Spleen (tissue), 11 donors: ENCODE data around the gene SLC39A8. TPM values are rescaled to one million over a fixed set of nuclear protein-coding genes. Genes with fewer than 3 reads are reported as not detected.

ENCODE experiments used
- DNase-seq: peaks from one replicate; pipeline ENCODE4 v3.0.0-alpha.2; 2020
- H3K27ac ChIP-seq, 8 donors: fragments of 200-600 bp; sonication (generic) in 7 of 8; 1 replicate in 4 of 8; 2 replicates in 4 of 8; pipeline versions ENCODE4 v1.5.0 to v1.8.0; 2016 to 2021; ENCODE audit warnings: inconsistent platforms in 4 of 8, mild to moderate bottlenecking in 4 of 8, moderate library complexity in 1 of 8
- H3K27me3 ChIP-seq, 7 donors: fragments of 200-600 bp; sonication (generic) in 6 of 7; replicated peaks in 1 of 7; 1 replicate in 4 of 7; 2 replicates in 3 of 7; pipeline versions ENCODE4 v1.5.0 to v1.8.0; 2016 to 2021; ENCODE audit warnings: inconsistent platforms in 3 of 7, mild to moderate bottlenecking in 1 of 7
- H3K36me3 ChIP-seq, 6 donors: fragments of 200-600 bp; sonication (generic) in 5 of 6; 1 replicate in 4 of 6; 2 replicates in 2 of 6; pipeline versions ENCODE4 v1.5.0 to v1.8.0; 2016 to 2021; ENCODE audit warnings: inconsistent platforms in 2 of 6
- H3K4me1 ChIP-seq, 6 donors: fragments of 200-600 bp; sonication (generic) in 5 of 6; 1 replicate in 3 of 6; 2 replicates in 3 of 6; pipeline versions ENCODE4 v1.5.0 to v1.8.0; 2016 to 2021; ENCODE audit warnings: inconsistent platforms in 3 of 6
- H3K4me3 ChIP-seq, 8 donors: fragments of 200-600 bp; sonication (generic) in 7 of 8; 1 replicate in 4 of 8; 2 replicates in 4 of 8; pipeline versions ENCODE4 v1.5.0 to v1.8.0; 2016 to 2021; ENCODE audit warnings: inconsistent platforms in 4 of 8, mild to moderate bottlenecking in 4 of 8, moderate library complexity in 2 of 8
- H3K9me3 ChIP-seq, 8 donors: fragments of 200-600 bp; sonication (generic) in 7 of 8; 1 replicate in 4 of 8; 2 replicates in 4 of 8; pipeline versions ENCODE4 v1.5.0 to v1.8.0; 2016 to 2021; ENCODE audit warnings: inconsistent platforms in 4 of 8
- POLR2A ChIP-seq, 3 donors: fragments of 450-650 bp; IDR thresholded peaks; one replicate each; pipeline ENCODE4 v1.5.1; 2017; ENCODE audit warnings: antibody characterized with exemption in 3 of 3, mild to moderate bottlenecking in 1 of 3
- POLR2AphosphoS5 ChIP-seq, 3 donors: sonication (generic); formaldehyde crosslinking; IDR thresholded peaks; one replicate each; pipeline ENCODE4 v1.5.1; 2017; ENCODE audit warnings: antibody characterized with exemption in 3 of 3
- WGBS, 5 donors: extraction: QIAGEN DNeasy Blood & Tissue Kit in 3 of 5; methylation state at CpG; one replicate each; pipeline versions ENCODE4 v1.1.5 to v1.1.7; 2013 to 2018; 5-methylcytosine and 5-hydroxymethylcytosine counted together
- intact Hi-C: fragments of 100-400 bp; cut with DNase I; formaldehyde crosslinking; loops from one replicate; pipeline ENCODE4 v1.15.0; 2023; ENCODE audit warnings: low total_unique reads
- polyA plus RNA-seq, 3 donors: library from polyadenylated mRNA; stranded (reverse); fragments of 200-250 nt; gene quantifications; one replicate each; pipeline ENCODE4 v1.2.1, GENCODE V29; 2013
- small RNA-seq, 4 donors: library from RNA; depleted of rRNA; stranded (forward); fragments of <200 nt; gene quantifications; one replicate each; pipeline ENCODE3, GENCODE V24; 2016
- total RNA-seq, 7 donors: library from RNA; depleted of rRNA in 3 of 7; stranded (reverse); fragments of >200 nt in 3 of 7; fragmentation: NEBNext Ultra II Directional in 4 of 7; extraction: Animal tissue kit (Norgen Biotek cat#: 25700) in 4 of 7; gene quantifications; one replicate each; pipeline versions ENCODE4 v1.1.0 to v1.2.1, GENCODE V29; 2016 to 2021
- TF ChIP-seq, protein P1 (sequence below), 11 experiments: fragments of 200-600 bp in 7 of 11; fragments of 450-650 bp in 4 of 11; sonication (generic) in 4 of 11; IDR thresholded peaks in 8 of 11; conservative IDR thresholded peaks in 3 of 11; 1 replicate in 7 of 11; 2 replicates in 4 of 11; pipeline versions ENCODE4 v1.4.0 to v1.8.0; 2016 to 2021; ENCODE audit warnings: antibody characterized with exemption in 11 of 11, inconsistent platforms in 4 of 11, mild to moderate bottlenecking in 1 of 11
- donor health status: healthy with polysubstance abuse.
- donor health status: DM: no; HTN: no; CAD: no; lungs with moderate emphysema.
- donor health status: DM: no; HTN: no; CAD: no.
- donor health status: Bipolar disorder and iron deficiency.
- donor health status: healthy.
- donor health status: DM: no; HTN: no; CAD: no.
- donor health status: DM: yes; HTN: yes; CAD: no.

SLC39A8 gene
- total and polyA plus RNA-seq, 10 donors: 4.5 to 21.7 (median 15.6) TPM

GRCh38 chr4:102216666-102217065 lies 128.6 kb downstream of the SLC39A8 start:
- intact Hi-C loops: no loop called here
- TF ChIP-seq, protein P1, sequence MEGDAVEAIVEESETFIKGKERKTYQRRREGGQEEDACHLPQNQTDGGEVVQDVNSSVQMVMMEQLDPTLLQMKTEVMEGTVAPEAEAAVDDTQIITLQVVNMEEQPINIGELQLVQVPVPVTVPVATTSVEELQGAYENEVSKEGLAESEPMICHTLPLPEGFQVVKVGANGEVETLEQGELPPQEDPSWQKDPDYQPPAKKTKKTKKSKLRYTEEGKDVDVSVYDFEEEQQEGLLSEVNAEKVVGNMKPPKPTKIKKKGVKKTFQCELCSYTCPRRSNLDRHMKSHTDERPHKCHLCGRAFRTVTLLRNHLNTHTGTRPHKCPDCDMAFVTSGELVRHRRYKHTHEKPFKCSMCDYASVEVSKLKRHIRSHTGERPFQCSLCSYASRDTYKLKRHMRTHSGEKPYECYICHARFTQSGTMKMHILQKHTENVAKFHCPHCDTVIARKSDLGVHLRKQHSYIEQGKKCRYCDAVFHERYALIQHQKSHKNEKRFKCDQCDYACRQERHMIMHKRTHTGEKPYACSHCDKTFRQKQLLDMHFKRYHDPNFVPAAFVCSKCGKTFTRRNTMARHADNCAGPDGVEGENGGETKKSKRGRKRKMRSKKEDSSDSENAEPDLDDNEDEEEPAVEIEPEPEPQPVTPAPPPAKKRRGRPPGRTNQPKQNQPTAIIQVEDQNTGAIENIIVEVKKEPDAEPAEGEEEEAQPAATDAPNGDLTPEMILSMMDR (IDR thresholded peaks at IDR 0.05 in 8 of 11, conservative IDR thresholded peaks at IDR 0.05 in 3 of 11): no peak
- TF ChIP-seq POLR2A (IDR thresholded peaks at IDR 0.05) (no peak), POLR2AphosphoS5 (IDR thresholded peaks at IDR 0.05) (no peak)
- Histone ChIP-seq H3K4me3 (no peak overlapping the region), H3K27me3 (no peaks in the 10 kb centered on the region), H3K4me1 (no peaks in the 10 kb centered on the region), H3K9me3 (no peaks in the 10 kb centered on the region), H3K27ac (no peak overlapping the region), H3K36me3 (no peaks in the 10 kb centered on the region)
- WGBS, 5 donors: 76 to 88% (median 86%) methylated on average over 3 of the region's 3 CpGs
- DNase-seq: no peak

- Histone ChIP-seq H3K4me3 (no peak overlapping the region), H3K27me3 (no peaks in the 10 kb centered on the region), H3K27ac (no peak overlapping the region), H3K36me3 (no peaks in the 10 kb centered on the region), H3K4me1 (no peaks in the 10 kb centered on the region), H3K9me3 (peaks cover 0 to 3% (median 0%) of the 10 kb centered on the region in 8 donors)
- TF ChIP-seq, protein P1 (IDR thresholded peaks at IDR 0.05 in 8 of 11, conservative IDR thresholded peaks at IDR 0.05 in 3 of 11): no peak
- TF ChIP-seq POLR2AphosphoS5 (IDR thresholded peaks at IDR 0.05): no peak
- DNase-seq: no peak
- intact Hi-C loops: no loop called here
Measured at GRCh38 chr4:102213031-102213430, 132.3 kb downstream of the SLC39A8 start.

Small RNA genes lying within 50 kb of the gene (small RNA-seq; reads per million reads assigned to genes)
- 0 reads per million in 4 donors for gene RN7SL728P

Other genes with a start within 250 kb of the SLC39A8 start
- gene NFKB1, start 155.9 kb upstream of the SLC39A8 start, total RNA-seq: 10 to 100 TPM; 52.6 to 94.4 (median 60.1) TPM
- 10 to 100 TPM; 15.9 to 20.6 (median 16.0) TPM for gene NFKB1, start 155.9 kb upstream of the SLC39A8 start, polyA plus RNA-seq